ENCODE measurements around the gene KRT78.

- TF ChIP-seq CTCF (conservative IDR thresholded peaks at IDR 0.05) (no peak), ZFX (IDR thresholded peaks at IDR 0.05) (no peak)
Measured at GRCh38 chr12:52801773-52802172, 47.0 kb downstream of the KRT78 start.

Data from C4-2B (cell line).